ENCODE results near the gene SLC12A7.
"Not testable (repeated sequence)": the region's sequence is repeated elsewhere in the genome, so short reads cannot be mapped to it uniquely, and the experiment has no call there.

Gene SLC12A7

DNA sequence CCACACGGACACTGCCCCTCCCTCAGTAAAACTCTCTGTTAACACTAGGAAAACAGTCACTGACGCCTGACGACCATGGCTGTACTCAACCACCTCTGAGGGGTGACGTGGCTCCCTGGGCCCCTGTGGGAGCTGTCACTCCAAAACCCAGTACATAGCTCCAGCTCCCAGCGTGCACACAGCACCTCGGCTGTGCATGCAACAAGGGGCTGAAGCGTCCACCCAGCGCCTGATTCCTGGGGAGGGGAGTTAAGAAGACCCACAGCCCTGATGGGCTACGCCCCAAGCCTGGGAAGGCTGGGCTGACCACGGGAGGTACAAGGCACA lies 36.3 kb downstream of the SLC12A7 start:
- DNase-seq: no peak

GRCh38 chr5:1074816-1075554 lies 36.9 kb downstream of the SLC12A7 start:
- no peak for DNase-seq

DNA sequence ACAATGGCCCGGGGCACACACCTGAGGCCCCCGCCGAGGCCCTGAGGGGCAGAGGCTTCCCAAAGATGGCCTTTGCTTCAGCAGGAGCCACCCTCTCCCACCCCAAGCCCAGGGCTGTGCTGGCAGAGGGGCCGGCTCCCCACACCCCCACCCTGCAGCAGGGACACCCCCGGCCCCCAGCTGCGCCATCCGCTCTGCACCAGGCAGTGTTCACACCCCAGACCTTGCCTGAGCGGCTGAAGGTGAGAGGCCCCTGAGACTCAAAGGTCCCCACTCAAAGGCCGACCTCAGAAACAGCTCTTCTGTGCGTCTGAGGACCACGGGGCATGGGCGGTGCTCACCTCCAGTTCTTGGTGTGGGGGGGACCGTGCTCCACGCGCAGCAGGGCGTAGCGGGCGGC lies 37.6 kb downstream of the SLC12A7 start:
- DNase-seq: no peak

DNA sequence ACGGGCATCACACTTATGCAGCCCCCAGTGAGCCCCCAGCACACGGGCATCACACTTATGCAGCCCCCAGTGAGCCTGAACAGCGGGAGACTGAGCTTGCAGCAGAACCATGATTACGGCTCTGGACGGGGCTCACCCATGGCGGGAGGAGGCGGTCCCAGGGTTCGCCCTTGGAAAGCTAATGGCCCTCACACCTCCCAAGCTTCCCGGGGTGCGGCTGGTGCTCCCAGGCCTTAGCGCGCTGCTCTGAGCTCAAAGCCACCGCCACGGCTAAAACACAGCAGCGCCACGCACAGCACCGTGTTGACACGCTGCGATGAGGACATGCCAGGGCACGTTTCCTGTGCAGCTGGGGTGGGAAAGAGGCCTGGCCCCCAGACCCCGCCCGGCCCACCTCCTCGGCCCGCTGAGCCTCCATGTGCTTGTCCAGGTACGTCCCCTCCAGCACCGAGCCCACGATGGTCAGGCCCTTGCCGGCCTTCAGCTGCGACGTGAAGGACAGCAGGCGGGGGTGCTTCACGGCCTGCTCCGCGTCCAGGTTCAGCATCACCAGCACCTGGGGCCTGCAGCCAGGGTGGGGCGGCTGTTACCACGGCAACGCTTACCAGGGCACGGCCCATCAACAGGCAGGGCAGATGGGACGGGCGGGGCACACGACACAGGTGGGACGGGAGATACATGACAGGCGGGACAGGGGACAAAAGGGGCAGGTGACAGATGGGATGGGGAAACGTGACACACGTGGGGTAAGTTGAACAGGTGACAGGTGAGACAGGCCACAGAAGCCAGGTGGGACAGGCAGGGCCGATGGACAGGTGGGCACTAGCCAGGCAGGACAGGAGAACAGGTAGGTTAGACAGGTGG lies 38.4 kb downstream of the SLC12A7 start:
- DNase-seq: no peak

DNA sequence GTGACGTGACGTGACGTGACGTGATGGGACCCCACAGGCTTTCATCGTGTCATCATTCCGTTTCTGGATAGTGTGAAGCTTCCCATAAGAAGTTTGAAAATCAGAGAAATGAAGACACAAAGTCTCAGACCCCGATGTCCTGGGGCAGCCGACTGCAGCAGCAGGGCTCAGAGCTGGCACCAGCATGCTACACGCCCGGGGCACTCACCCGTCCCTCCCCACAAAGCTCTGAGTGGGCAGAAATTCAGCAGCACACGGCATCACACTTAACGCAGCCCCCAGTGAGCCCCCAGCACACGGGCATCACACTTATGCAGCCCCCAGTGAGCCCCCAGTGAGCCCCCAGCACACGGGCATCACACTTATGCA lies 42.2 kb downstream of the SLC12A7 start:
- no peak for DNase-seq

DNA sequence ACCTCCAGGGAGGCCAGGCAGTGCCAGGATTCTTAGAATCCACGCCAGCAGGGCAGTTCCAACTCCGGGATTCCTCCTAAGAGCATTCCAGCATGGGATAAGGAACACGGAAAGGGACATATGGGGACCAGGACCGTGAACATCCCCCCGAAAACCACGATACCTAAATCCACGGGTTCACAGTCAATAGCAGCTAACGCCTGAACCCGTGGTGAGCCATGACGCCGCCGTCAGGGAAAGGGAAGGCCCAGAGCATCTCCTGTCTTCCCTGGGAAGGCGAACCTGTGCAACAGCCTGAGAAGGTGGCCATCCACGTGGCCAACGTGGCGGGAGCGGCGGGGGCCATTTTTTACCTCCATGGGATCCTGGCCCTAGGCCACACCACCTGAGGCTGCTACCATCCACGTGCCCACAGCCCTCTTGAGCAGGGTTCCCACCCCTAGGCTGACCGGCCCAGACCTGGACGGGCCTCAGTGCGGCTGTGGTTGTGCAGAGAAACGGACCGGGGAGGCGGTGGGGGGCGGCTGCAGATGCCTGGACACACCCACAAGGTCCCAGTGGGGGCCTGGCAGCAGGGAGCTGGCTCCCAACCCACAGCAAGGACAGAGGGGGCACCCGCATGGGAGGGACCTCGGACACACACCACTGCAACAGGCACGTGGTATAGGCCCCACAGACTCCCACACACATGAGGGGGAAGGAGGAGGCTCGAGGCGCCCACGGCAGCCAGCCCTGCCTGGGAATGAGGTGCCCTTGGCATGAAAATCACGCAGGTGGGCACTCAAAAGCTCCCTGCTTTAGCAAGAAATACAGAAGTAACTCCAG lies 42.8 kb downstream of the SLC12A7 start:
- no peak for DNase-seq

GRCh38 chr5:1068204-1068894 lies 43.5 kb downstream of the SLC12A7 start:
- no peak for DNase-seq

- no peak for DNase-seq
Measured at GRCh38 chr5:1067141-1068121, 44.4 kb downstream of the SLC12A7 start.

DNA sequence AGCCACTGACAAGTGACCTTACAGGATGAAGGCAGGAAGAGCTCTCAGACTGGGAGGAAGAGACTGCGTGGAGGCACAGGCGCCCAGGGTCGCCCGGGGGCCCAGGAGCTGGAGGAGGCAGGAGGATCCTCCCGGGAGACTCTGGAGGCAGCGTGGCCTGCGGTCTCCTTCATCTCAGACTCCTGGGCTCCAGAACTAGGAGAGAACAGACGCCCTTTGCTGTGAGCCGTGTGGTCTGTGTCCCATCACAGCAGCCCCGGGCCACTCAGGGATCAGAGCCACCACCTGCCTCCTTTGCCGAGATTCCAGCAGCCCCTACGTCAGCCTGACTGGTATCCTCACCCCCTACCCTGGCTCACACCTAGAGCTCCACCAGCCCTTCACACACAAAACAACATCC lies 45.2 kb downstream of the SLC12A7 start:
- DNase-seq: no peak

DNA sequence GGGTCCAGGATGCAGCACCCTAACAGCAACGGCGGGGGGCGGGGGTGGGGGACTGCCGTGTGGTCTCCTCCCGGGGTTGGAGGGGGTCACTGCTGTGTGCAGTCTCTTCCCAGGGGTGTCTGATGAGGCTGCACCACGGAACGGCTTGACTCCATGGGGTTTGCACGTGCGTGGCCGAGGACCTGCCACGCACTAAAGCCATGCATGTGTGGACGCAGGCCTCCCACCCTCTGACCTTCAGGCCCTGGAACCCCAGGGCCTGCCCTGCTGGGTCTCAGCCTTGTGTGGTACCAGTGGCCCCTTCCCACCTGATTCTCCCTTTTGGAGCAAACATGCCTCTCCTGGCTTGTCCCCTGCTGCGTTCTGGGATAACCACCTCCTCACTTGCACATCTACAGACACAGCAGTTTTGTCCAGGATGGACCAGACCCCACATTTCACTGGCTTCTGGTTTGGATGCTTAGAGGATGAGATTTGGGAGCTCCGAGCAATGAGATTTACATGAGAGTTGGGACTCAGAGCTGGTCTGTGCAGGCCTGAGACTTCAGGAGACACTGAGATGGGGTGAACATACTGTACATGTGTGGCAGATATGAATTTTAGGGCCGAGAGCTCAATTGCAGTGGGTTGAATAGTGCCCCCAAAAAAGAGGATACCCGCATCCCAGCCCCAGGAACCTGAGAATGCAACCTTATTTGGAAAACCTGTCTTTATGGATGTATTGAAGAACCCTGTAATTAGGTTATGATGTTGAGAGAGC lies 45.8 kb downstream of the SLC12A7 start:
- no peak for DNase-seq

- no peak for DNase-seq
Measured at GRCh38 chr5:1065143-1065750, 46.6 kb downstream of the SLC12A7 start.

- DNase-seq: no peak
Measured at GRCh38 chr5:1064383-1065142, 47.3 kb downstream of the SLC12A7 start.

DNA sequence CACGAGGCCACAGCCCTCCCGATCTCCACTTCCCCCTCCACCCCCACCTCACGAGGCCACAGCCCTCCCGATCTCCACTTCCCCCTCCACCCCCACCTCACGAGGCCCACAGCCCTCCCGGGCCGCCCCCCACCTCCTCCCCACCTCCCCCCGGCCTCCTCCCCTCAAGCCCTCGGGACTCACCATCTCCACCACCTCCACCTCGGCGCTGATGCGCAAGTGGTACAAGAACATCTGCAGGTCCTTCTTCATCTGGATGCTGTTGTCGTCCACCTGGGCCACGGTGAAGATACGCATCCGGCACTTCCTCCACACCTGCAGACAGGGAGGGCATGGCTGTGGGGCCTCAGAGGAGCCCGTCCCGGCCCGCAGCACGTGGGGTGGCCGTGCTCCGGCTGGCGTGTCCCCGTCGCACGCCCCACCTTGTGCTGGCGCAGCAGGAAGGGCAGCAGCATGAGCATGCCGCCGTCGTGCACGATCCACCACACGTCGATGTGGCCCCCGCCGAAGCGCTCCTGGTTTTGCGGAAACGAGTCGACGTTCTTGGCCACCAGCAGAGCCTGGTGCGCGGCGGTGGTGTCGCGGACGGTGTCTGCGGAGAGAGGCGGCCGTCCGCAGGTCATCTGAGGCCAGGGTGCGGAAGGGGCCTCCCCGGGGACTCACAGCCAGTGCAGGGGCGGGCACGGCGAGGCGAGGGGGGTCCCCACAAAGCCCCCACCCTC lies 48.0 kb downstream of the SLC12A7 start:
- DNase-seq: no peak

- DNase-seq: no peak
Measured at GRCh38 chr5:1062761-1063568, 48.9 kb downstream of the SLC12A7 start.

DNA sequence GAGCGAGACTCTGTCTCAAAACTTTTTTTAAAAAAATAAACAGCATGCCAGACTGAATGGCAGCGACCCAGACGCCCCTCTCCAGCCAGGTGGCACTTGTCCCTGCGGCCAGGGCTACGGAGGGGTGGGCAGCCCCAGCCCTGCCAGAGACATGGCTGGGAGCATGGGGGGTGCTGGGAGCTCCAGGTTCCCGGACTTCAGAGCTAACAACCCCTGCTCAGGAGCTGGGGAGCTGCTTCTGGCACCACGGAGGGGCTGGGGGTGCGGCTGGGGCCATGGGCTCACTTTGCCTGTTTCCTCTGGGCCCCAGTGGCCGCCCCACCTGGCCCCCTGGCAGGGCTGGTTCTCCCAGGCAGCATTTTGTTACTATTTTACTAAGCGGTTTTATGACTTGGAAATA lies 49.9 kb downstream of the SLC12A7 start:
- DNase-seq: no peak

DNA sequence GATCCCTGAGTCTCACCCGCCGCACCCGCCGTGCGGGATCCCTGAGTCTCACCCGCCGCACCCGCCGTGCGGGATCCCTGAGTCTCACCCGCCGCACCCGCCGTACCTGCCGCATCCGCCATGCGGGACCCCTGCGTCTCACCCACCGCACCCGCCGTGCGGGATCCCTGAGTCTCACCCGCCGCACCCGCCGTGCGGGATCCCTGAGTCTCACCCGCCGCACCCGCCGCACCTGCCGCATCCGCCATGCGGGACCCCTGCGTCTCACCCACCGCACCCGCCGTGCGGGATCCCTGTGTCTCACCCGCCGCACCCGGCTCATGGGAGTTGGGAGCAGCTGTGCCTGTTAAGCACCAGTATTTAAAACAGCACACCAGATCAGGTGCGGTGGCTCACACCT lies 50.6 kb downstream of the SLC12A7 start:
- DNase-seq: not testable (repeated sequence)

- DNase-seq: no peak
Measured at GRCh38 chr5:1060535-1060981, 51.3 kb downstream of the SLC12A7 start.

DNA sequence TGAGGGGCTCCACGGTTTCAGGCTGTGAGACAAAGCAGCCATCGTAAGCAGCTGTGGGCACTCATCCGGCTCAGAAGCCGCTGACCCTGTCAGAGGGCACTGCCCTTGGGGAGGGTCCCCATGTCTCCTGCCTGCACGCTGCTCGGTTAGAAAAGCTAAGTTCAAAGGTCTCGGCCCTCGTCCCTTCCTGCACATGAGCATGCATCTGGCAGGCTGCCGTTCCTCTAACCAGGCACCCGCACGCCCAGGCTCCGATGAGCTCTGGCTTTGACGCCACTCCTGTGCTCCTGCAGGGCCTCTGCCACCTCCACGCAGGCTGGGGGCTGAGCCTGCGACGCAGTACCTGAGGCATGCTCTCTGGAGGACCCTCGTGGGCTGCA lies 52.0 kb downstream of the SLC12A7 start:
- DNase-seq: no peak
